SU-DHL-6 (cell line): ENCODE data around the gene SULT2B1.

ENCODE experiments used
- H2AFZ ChIP-seq: fragments of 200-600 bp; sonication (generic); 2 replicates; pipeline ENCODE4 v1.6.1; 2014; ENCODE audit warnings: low read depth, mild to moderate bottlenecking, moderate library complexity, mixed read lengths, antibody characterized with exemption, low read length; ENCODE audit not compliant: severe bottlenecking
- H3F3A ChIP-seq: fragments of 200-600 bp; shearing (Covaris generic); 2 replicates; pipeline ENCODE4 v1.6.0; 2016; ENCODE audit warnings: antibody characterized with exemption, mild to moderate bottlenecking; ENCODE audit not compliant: insufficient read depth
- H3K27ac ChIP-seq: fragments of 200-600 bp; sonication (generic); 2 replicates; pipeline ENCODE4 v1.5.1; 2016; ENCODE audit warnings: low read depth, mild to moderate bottlenecking, low read length, moderate library complexity, mixed read lengths
- H3K27me3 ChIP-seq: fragments of 200-600 bp; sonication (generic), shearing (Covaris generic); 2 replicates; pipeline ENCODE4 v1.6.0; 2014; ENCODE audit warnings: mild to moderate bottlenecking, low read length
- H3K36me3 ChIP-seq: fragments of 200-600 bp; sonication (generic); 2 replicates; pipeline ENCODE4 v1.6.1; 2014; ENCODE audit warnings: mild to moderate bottlenecking, low read length, mixed read lengths
- H3K4me2 ChIP-seq: fragments of 300-600, 200-600 bp; shearing (Covaris generic), sonication (generic); 2 replicates; pipeline ENCODE4 v1.6.0; 2014; ENCODE audit warnings: low read length, low read depth, mild to moderate bottlenecking; ENCODE audit not compliant: poor library complexity, severe bottlenecking
- H3K4me3 ChIP-seq: fragments of 200-600 bp; sonication (generic); 2 replicates; pipeline ENCODE4 v1.5.1; 2014; ENCODE audit warnings: antibody characterized with exemption, low read length, mild to moderate bottlenecking, mixed read lengths; ENCODE audit not compliant: insufficient read depth, poor library complexity, severe bottlenecking
- H3K79me2 ChIP-seq: fragments of 200-600 bp; sonication (generic); 2 replicates; pipeline ENCODE4 v1.6.1; 2014; ENCODE audit warnings: mild to moderate bottlenecking, low read length, moderate library complexity; ENCODE audit not compliant: insufficient read depth
- H3K9ac ChIP-seq: fragments of 200-600 bp; sonication (generic); 2 replicates; pipeline ENCODE4 v1.7.0; 2014; ENCODE audit warnings: mild to moderate bottlenecking, low read length
- H3K9me2 ChIP-seq: fragments of 200-600 bp; sonication (generic); replicated peaks from 2 replicates; pipeline ENCODE4 v1.6.1; 2014; ENCODE audit warnings: low read length; ENCODE audit not compliant: insufficient read depth
- H3K9me3 ChIP-seq: fragments of 200-600 bp; sonication (generic); 2 replicates; pipeline ENCODE4 v1.6.1; 2014; ENCODE audit warnings: low read length, mixed read lengths; ENCODE audit not compliant: insufficient read depth
- H4K20me1 ChIP-seq: fragments of 200-600 bp; sonication (generic); 2 replicates; pipeline ENCODE4 v1.6.1; 2014; ENCODE audit warnings: low read depth, mild to moderate bottlenecking, antibody characterized with exemption, low read length, moderate library complexity, mixed read lengths
- EZH2phosphoT487 ChIP-seq: fragments of 200-600 bp; sonication (generic), shearing (Covaris generic); conservative IDR thresholded peaks from 2 replicates; pipeline ENCODE4 v1.6.1; 2018; ENCODE audit warnings: mild to moderate bottlenecking, antibody characterized with exemption, low read length, moderate library complexity, mixed read lengths
- TF ChIP-seq, protein P1 (sequence below): fragments of 200-600 bp; sonication (generic); IDR thresholded peaks from one replicate; pipeline ENCODE4 v1.5.1; 2017; ENCODE audit warnings: antibody characterized with exemption, mild to moderate bottlenecking, low read length, moderate library complexity; ENCODE audit not compliant: insufficient read depth, poor library complexity, severe bottlenecking

The SULT2B1 gene

DNA sequence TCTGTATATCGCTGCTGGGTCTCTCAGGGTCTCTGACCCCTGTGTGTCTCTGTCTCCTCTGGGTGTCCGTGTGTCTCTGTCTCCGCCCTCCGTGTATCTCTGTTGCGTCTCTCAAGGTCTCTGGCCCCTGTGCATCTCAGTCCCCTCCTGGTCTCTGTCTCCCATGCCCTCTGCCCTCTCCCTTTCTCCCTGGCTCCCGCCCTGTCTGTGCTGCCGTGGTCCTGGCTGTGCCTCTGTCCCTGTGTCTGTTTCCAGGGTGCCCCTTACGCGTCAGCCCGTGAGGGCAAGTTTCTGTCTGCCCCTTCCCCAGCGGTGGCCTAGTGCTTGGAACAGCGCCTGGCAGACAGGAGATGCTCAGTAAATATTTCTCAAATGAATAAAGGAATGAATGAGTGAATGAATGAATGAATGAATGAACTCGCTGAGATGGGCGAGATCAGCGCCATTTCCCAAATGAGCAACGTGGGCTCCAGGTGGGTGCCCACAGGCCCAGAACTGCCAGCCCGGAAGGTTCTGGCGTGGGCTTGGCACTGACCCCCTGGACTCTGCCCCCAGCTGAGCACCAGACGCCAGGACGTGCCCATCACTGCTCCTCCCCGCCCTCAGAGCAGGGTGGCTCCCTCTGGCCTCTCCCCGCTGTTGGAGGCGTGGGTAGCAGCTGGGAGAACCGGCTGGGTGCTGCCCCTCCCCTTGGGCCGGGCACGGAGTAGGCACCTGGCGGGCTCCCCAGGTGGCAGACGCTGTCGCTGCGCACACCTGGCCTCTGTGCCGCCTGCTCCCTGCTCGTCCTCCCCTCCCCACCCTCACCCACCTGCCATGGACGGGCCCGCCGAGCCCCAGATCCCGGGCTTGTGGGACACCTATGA lies at the start of gene SULT2B1:
Gene SULT2B1, plus strand, starts transcription at position 736 of the 866 bp plus-strand sequence. Its CDS starts 81 bp downstream, at position 817.
- TF ChIP-seq EZH2phosphoT487, result no peak
- TF ChIP-seq, protein P1, sequence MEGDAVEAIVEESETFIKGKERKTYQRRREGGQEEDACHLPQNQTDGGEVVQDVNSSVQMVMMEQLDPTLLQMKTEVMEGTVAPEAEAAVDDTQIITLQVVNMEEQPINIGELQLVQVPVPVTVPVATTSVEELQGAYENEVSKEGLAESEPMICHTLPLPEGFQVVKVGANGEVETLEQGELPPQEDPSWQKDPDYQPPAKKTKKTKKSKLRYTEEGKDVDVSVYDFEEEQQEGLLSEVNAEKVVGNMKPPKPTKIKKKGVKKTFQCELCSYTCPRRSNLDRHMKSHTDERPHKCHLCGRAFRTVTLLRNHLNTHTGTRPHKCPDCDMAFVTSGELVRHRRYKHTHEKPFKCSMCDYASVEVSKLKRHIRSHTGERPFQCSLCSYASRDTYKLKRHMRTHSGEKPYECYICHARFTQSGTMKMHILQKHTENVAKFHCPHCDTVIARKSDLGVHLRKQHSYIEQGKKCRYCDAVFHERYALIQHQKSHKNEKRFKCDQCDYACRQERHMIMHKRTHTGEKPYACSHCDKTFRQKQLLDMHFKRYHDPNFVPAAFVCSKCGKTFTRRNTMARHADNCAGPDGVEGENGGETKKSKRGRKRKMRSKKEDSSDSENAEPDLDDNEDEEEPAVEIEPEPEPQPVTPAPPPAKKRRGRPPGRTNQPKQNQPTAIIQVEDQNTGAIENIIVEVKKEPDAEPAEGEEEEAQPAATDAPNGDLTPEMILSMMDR, result no peak
- no peak within 1 kb of the TSS for H3K4me2 ChIP-seq
- no peak within 1 kb of the TSS for H3K9ac ChIP-seq
- H3K27ac ChIP-seq, result no peak within 1 kb of the TSS
- H3K4me3 ChIP-seq, result no peak within 1 kb of the TSS
- H3K27me3 ChIP-seq, result peaks cover 8% of the 10 kb centered on the region; the same call in 1 of the 2 replicates
- H3K36me3 ChIP-seq, result no peaks in the 10 kb centered on the region
- H4K20me1 ChIP-seq, result no peaks in the 10 kb centered on the region; the same call in 1 of the 2 replicates
- H3K9me3 ChIP-seq, result no peaks in the 10 kb centered on the region
- no peaks in the 10 kb centered on the region for H3F3A ChIP-seq
- H2AFZ ChIP-seq, result no peak within 1 kb of the TSS
- no peaks in the 10 kb centered on the region for H3K9me2 ChIP-seq
- no peaks in the 10 kb centered on the region for H3K79me2 ChIP-seq

DNA sequence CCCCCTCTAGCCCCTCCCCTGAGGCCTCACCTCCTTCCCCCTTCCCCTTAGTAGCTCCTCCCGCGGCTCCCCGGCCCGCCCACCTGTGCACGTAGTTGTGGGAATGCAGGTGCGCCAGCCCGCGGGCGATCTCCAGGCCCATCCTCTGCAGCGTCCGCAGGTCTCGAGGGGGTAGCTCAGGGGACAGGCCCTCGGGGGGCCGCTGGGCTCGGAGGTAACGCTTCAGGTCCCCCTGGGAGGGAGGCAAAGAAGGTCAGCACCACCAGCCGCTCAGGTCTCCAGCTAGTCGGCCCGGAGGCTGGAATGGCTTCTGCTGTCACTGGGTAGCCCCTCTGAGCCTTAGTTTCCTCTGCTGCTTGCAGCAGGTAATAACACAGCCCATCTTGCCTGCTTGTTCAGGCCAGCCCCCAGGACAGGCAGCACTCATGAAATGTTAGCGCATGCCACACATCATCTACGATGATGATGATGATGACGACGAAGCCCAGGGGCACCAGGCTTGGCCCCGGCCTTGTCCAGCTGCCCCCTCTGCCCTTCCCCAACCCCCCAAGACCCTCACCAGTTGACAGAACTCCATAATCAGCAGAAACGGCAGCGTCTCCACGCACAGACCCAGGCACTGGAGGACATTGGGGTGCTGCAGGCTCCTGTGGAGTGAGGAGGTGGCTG lies 49.5 kb upstream of the SULT2B1 start:
- Histone ChIP-seq H3K9me2 (no peaks in the 10 kb centered on the region), H3K9ac (no peak overlapping the region), H3K4me3 (no peak overlapping the region), H3F3A (no peaks in the 10 kb centered on the region), H3K27ac (no peak overlapping the region), H3K4me2 (peak overlapping the region; percentile 31), H3K9me3 (no peaks in the 10 kb centered on the region), H3K36me3 (no peaks in the 10 kb centered on the region), H3K79me2 (no peaks in the 10 kb centered on the region), H2AFZ (no peak overlapping the region), H4K20me1 (no peaks in the 10 kb centered on the region), H3K27me3 (no peaks in the 10 kb centered on the region)
- TF ChIP-seq, protein P1, result no peak
- no peak for TF ChIP-seq EZH2phosphoT487

DNA sequence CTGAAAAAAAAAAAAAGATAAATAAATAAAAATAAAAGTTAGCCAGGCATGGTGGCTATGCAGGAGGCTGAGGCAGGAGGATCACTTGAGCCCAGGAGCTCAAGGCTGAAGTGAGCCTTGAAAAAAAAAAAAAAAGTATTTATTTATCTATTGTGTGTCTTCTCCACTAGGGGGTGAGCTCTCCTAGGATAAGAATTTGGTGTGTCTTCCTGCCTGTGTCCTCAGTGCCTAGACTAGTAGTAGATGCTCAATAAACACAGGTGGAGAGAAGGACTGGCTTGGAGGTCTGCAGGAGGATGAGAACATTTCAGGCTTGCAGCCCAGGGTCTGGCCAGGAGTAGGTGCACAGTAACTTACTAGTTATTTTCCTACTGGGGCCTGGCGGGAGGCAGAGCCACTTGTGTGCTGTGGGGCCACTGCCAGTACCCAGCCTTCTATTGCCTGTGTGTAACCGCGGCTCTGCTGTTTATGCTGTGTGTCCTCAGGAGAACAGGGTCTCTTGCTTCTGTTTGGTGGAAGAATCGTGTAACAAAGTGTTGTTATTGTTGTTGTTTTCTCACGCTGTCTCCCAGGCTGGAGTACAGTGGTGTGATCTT lies 45.7 kb upstream of the SULT2B1 start:
- Histone ChIP-seq H3K4me3 (no peak overlapping the region), H3K27me3 (no peaks in the 10 kb centered on the region), H4K20me1 (no peaks in the 10 kb centered on the region), H2AFZ (no peak overlapping the region), H3K36me3 (no peaks in the 10 kb centered on the region), H3F3A (no peaks in the 10 kb centered on the region; the same call in 1 of the 2 replicates), H3K27ac (no peak overlapping the region), H3K79me2 (no peaks in the 10 kb centered on the region), H3K9ac (no peak overlapping the region), H3K9me2 (no peaks in the 10 kb centered on the region), H3K9me3 (no peaks in the 10 kb centered on the region), H3K4me2 (no peak overlapping the region)
- TF ChIP-seq, protein P1, result peak; percentile 38
- TF ChIP-seq EZH2phosphoT487, result no peak
